OCI-LY1 (cell line): ENCODE data around the gene TRPM3.

ENCODE experiments used
- H2AFZ ChIP-seq: fragments of 200-600 bp; sonication (generic), shearing (Covaris generic); 2 replicates; pipeline ENCODE4 v1.6.0; 2014; ENCODE audit warnings: antibody characterized with exemption, mild to moderate bottlenecking, low read length
- H3F3A ChIP-seq: fragments of 200-600 bp; sonication (generic), shearing (Covaris generic); 2 replicates; pipeline ENCODE4 v1.6.0; 2014; ENCODE audit warnings: mild to moderate bottlenecking, antibody characterized with exemption, low read length, moderate library complexity; ENCODE audit not compliant: insufficient read depth
- H3K27ac ChIP-seq: fragments of 200-600 bp; sonication (generic); 2 replicates; pipeline ENCODE4 v1.5.1; 2014; ENCODE audit warnings: low read length, mixed run types, mild to moderate bottlenecking, low read depth; ENCODE audit not compliant: poor library complexity, severe bottlenecking
- H3K27me3 ChIP-seq: fragments of 200-600 bp; sonication (generic); 2 replicates; pipeline ENCODE4 v1.6.0; 2014; ENCODE audit warnings: antibody characterized with exemption, mild to moderate bottlenecking, low read length, moderate library complexity; ENCODE audit not compliant: insufficient read depth
- H3K36me3 ChIP-seq: fragments of 200-600 bp; sonication (generic); 2 replicates; pipeline ENCODE4 v1.6.1; 2014; ENCODE audit warnings: mild to moderate bottlenecking, antibody characterized with exemption, low read length, moderate library complexity, mixed read lengths; ENCODE audit not compliant: insufficient read depth
- H3K4me1 ChIP-seq: fragments of 200-600 bp; sonication (generic); 2 replicates; pipeline ENCODE4 v1.5.1; 2014; ENCODE audit warnings: mild to moderate bottlenecking, low read length, moderate library complexity; ENCODE audit not compliant: insufficient read depth, severe bottlenecking
- H3K4me2 ChIP-seq: fragments of 200-600 bp; sonication (generic), shearing (Covaris generic); 2 replicates; pipeline ENCODE4 v1.6.1; 2014; ENCODE audit warnings: low read length
- H3K4me3 ChIP-seq: fragments of 200-600 bp; sonication (generic); 2 replicates; pipeline ENCODE4 v1.5.1; 2014; ENCODE audit warnings: low read length, low read depth, mild to moderate bottlenecking, mixed read lengths; ENCODE audit not compliant: poor library complexity, severe bottlenecking
- H3K79me2 ChIP-seq: fragments of 200-600 bp; shearing (Covaris generic); 2 replicates; pipeline ENCODE4 v1.6.1; 2016; ENCODE audit warnings: mixed run types, low read length, mixed read lengths; ENCODE audit not compliant: insufficient read depth
- H3K9ac ChIP-seq: fragments of 200-600 bp; sonication (generic), shearing (Covaris generic); 2 replicates; pipeline ENCODE4 v1.6.1; 2014; ENCODE audit warnings: mild to moderate bottlenecking, low read length, mixed read lengths
- H3K9me2 ChIP-seq: fragments of 200-600 bp; sonication (generic), shearing (Covaris generic); 2 replicates; pipeline ENCODE4 v1.6.1; 2014; ENCODE audit warnings: low read depth, mild to moderate bottlenecking, low read length, mixed read lengths
- H3K9me3 ChIP-seq: fragments of 200-600 bp; shearing (Covaris generic); 2 replicates; pipeline ENCODE4 v1.6.1; 2014; ENCODE audit warnings: low read length, mixed read lengths
- H4K20me1 ChIP-seq: fragments of 200-600 bp; sonication (generic), shearing (Covaris generic); 2 replicates; pipeline ENCODE4 v1.6.0; 2016; ENCODE audit warnings: mild to moderate bottlenecking, low read length; ENCODE audit not compliant: insufficient read depth
- EZH2 ChIP-seq: fragments of 200-600 bp; sonication (generic), shearing (Covaris generic); IDR thresholded peaks from 2 replicates; pipeline ENCODE4 v1.8.0; 2017; ENCODE audit warnings: borderline replicate concordance, mixed run types, mild to moderate bottlenecking, antibody characterized with exemption, low read length, moderate library complexity, mixed read lengths
- TF ChIP-seq, protein P1 (sequence below): fragments of 200-600 bp; sonication (generic), shearing (Covaris generic); IDR thresholded peaks from 2 replicates; pipeline ENCODE4 v1.5.1; 2017; ENCODE audit warnings: mild to moderate bottlenecking, antibody characterized with exemption, low read length, moderate library complexity, mixed read lengths

The TRPM3 gene

DNA sequence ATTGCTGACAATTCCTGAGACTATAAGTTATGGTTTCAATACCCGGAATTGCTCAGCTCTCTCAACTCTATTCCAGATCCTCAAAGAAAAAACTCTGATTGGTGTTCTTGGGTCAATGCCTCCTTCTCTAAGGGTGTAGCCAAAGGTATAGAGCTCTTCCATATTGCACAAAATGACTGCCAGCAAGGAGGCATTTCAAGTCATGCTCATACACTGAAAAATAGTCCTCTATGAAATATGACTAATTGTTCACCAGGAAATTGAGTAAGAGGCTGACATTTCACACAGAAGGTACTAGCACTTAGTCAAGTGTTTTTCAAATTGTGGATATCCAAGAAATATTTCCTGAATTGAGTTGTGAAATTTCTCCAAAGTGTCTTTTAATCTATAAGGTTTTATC lies 595.9 kb downstream of the TRPM3 start:
- H3K9me3 ChIP-seq: no peaks in the 10 kb centered on the region
- H3K36me3 ChIP-seq: no peaks in the 10 kb centered on the region
- H3K79me2 ChIP-seq: no peaks in the 10 kb centered on the region
- no peaks in the 10 kb centered on the region for H3F3A ChIP-seq
- no peak for TF ChIP-seq EZH2
- TF ChIP-seq, protein P1, sequence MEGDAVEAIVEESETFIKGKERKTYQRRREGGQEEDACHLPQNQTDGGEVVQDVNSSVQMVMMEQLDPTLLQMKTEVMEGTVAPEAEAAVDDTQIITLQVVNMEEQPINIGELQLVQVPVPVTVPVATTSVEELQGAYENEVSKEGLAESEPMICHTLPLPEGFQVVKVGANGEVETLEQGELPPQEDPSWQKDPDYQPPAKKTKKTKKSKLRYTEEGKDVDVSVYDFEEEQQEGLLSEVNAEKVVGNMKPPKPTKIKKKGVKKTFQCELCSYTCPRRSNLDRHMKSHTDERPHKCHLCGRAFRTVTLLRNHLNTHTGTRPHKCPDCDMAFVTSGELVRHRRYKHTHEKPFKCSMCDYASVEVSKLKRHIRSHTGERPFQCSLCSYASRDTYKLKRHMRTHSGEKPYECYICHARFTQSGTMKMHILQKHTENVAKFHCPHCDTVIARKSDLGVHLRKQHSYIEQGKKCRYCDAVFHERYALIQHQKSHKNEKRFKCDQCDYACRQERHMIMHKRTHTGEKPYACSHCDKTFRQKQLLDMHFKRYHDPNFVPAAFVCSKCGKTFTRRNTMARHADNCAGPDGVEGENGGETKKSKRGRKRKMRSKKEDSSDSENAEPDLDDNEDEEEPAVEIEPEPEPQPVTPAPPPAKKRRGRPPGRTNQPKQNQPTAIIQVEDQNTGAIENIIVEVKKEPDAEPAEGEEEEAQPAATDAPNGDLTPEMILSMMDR: no peak
- H3K9me2 ChIP-seq: no peaks in the 10 kb centered on the region
- no peak overlapping the region for H3K27ac ChIP-seq
- H3K4me3 ChIP-seq: no peak overlapping the region
- H2AFZ ChIP-seq: no peak overlapping the region
- no peaks in the 10 kb centered on the region for H4K20me1 ChIP-seq
- H3K4me2 ChIP-seq: no peak overlapping the region
- no peaks in the 10 kb centered on the region; the same call in 1 of the 2 replicates for H3K27me3 ChIP-seq
- no peak overlapping the region for H3K9ac ChIP-seq
- no peaks in the 10 kb centered on the region for H3K4me1 ChIP-seq

GRCh38 chr9:70519912-70520724 lies 601.3 kb downstream of the TRPM3 start:
- no peaks in the 10 kb centered on the region; the same call in 1 of the 2 replicates for H3K27me3 ChIP-seq
- no peak overlapping the region for H3K27ac ChIP-seq
- H3K4me2 ChIP-seq: no peak overlapping the region
- H3K79me2 ChIP-seq: no peaks in the 10 kb centered on the region
- H3F3A ChIP-seq: no peaks in the 10 kb centered on the region
- TF ChIP-seq, protein P1: no peak
- TF ChIP-seq EZH2: no peak
- H4K20me1 ChIP-seq: no peaks in the 10 kb centered on the region
- H3K9me2 ChIP-seq: no peaks in the 10 kb centered on the region
- no peak overlapping the region for H3K4me3 ChIP-seq
- H3K36me3 ChIP-seq: no peaks in the 10 kb centered on the region
- no peaks in the 10 kb centered on the region for H3K9me3 ChIP-seq
- H3K4me1 ChIP-seq: no peaks in the 10 kb centered on the region
- no peak overlapping the region for H3K9ac ChIP-seq
- no peak overlapping the region for H2AFZ ChIP-seq

- Histone ChIP-seq H3K4me3 (no peak overlapping the region), H3K9ac (no peak overlapping the region), H3K27me3 (no peaks in the 10 kb centered on the region), H4K20me1 (no peaks in the 10 kb centered on the region), H3K4me2 (no peak overlapping the region), H3K4me1 (no peaks in the 10 kb centered on the region), H3F3A (no peaks in the 10 kb centered on the region), H3K36me3 (no peaks in the 10 kb centered on the region), H2AFZ (no peak overlapping the region), H3K9me2 (no peaks in the 10 kb centered on the region), H3K27ac (no peak overlapping the region), H3K9me3 (no peaks in the 10 kb centered on the region), H3K79me2 (no peaks in the 10 kb centered on the region)
- TF ChIP-seq, protein P1: no peak
- TF ChIP-seq EZH2: no peak
Observed at GRCh38 chr9:70517926-70518610, 603.4 kb downstream of the TRPM3 start.
